NOMO-1 treated with DMSO at 0.1 percent for 48 hours (cell line): ENCODE measurements around the gene QRFP.
"Not testable (repeated sequence)": the region's sequence is repeated elsewhere in the genome, so short reads cannot be mapped to it uniquely, and the experiment has no call there.

Source experiments
- DNase-seq: peaks from one replicate; lab custom pipeline; 2025; ENCODE audit not compliant: unreplicated experiment; lab: John Stamatoyannopoulos, UW

QRFP gene

DNA sequence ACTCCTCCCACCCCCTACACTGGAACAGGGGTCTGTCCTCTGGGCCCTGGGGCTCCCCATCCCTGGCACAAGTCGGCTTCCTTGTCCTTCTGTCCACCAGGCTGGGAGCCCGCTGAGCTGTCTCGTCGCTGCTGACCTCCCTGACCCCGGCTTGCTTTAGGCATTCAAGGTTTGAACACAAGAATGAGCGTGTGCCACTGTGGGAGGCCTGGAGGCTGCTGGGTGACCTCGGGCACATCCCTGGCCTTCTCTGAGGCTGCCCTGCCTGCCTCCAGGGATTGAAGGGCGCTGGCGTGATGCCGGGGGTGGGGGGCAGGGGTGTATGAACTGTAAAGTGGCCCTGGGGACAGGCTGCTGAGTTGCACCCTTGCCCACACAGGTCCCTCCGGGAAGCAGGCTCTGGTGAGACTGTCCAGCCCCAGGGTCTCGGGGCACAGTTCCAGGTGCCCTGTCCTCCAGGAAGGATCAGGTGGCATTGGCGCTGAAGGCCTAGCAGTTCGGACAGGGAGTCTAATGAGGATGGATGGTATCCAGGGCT, 24.2 kb upstream of the QRFP start:
- DNase-seq, result no peak

DNA sequence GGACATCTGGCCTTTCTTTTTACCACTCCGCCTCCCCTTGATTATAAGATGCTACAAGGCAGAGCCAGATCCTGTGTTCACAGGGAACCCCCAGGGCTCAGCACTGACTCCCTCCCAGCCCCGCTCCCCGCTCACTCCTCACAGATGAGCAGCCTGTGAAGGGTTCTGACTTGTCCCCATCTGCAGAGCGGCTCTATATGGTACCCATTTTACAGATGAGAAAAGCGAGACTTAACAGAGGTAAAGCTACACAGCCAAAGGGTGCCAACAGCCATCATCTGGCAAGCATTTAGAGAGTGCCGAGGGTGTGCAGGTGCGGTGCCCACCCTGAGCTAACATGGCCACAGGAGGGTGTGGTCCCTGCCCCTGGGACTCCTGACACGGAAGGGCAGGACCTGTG, 23.6 kb upstream of the QRFP start:
- DNase-seq, result no peak

DNA sequence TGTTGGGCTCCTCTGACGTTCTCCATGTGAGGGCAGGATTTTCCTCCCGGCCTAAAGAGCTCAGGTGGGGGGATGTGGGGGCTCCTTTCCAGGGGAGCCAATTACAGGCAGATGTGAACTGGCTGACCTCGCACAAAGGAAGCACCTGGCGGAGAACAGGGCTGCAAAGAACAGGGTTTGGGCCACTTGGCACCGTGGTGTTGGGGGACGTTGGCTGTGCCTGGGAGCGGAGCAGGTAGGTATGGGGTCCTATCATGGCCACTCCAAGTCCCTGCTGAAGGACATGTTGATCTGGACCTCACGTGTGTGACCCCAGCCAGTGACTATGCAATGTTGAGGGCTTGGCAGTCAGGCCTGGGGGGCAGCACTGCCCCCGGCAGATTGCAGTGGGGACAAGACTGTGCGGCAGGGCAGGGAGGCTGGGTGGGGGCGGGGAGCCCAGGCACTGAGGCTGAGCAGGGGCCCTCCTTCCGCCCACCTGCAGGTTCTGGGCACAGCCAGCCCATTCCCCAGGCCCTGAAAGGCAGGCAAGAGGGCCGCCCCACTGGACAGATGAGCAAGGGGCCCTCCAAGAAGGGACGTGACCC, 23.0 kb upstream of the QRFP start:
- no peak for DNase-seq

DNA sequence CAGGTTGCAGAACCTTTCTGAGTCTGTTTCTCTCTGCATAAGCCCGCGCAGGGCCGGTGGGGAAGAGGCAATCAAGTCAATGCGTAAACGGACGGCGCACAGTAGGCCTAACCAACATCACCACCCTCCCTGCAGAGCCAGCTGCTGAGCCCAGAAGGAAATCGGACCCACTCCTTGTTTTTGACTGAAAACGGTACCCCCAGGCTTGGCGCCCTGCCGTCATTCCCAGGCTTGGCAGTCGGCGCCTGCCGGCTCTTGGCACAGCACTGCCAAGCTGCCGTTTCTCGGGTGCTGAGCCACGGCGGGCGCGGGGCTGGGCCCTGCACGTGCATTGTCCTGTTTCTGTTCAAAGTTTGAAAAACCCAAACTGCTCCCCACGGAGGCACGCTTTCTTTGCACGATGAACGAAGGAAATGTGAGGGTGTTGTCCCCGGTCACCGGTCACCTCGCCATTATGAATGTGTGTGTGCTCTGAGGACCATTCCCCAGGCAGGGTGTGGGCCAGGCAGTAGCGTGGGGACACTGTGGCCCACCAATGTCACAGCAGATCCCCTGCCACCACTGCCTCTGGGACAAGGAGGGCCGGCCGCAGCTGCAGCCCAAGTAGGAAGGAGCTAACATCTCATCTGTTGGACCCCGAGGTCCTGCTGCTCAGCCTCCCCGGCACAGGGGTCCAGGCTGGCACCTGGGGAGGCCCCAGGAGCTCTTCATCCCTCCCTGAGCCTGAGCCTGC, 22.4 kb upstream of the QRFP start:
- DNase-seq, result no peak

DNA sequence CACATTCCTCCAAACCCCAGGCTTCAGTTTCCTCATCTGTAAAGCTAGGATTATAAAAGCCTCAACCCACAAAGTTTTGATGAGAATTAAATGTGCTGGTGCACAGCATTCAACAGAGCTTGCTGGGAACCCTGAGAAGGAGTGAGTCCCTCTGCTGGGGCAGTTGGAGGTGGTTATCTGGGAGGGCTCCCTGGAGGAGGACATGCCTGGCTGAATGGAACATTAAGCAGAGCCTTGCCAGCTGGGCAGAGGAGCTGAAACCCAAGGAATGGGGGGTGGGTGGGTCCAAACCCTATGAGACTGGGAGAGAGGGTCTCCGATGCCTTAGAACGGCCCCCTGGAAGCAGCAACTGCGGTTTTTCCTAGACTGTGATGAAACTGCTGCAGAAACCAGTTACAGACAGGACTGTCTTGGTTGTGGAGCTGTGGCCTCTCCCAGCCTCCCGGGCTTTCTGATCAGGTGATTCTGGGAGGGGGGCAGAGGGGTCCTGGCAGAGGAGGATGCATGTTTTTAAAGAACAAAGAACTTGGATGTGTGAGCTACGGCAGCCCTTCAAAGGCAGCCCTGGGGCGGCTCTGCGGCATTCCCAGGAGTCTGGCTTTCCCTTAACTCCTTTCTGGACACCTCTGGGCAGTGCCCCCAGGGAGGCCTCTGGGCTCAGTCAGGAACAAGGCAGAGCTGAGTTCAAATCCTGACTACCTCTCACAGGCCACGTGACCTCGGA, 21.7 kb upstream of the QRFP start:
- DNase-seq, result no peak

DNA sequence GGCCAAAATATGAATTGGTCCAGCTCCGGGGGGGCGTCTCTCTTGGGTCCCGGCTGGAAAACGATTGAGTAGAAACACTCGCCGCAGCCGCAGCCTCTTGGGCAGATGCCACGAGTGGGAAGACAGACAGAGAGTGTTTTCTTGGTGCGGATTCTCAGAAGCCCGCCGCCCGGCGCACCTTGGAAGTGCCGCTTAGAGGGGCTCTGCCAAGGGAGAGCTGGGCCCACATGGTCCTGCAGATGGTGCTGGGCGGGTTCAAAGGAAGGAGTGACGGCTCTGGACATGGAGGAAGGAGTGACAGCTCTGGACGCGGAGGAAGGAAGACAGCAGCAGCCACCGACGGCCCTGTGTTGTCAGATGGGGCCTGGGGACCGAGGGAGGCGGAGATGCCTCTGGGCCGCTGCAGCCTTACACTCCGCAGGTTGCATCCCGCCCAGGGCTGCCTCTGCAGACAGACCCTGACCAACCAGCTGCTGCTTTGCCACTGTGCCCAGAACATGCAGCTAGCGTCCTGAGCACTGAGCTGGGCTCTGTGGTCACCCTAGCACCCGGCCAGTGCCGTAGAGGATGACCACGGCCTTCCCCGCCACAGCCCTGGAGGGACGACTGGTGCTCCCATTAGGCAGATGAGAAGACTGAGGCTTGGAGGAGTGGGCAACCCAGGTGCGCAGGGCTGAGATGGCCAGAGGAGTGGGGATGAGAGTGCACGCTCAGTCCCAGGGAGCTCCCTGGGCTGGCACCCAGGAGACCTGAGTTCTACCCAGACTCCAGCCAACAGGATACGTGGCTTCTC, 20.8 kb upstream of the QRFP start:
- no peak for DNase-seq

DNA sequence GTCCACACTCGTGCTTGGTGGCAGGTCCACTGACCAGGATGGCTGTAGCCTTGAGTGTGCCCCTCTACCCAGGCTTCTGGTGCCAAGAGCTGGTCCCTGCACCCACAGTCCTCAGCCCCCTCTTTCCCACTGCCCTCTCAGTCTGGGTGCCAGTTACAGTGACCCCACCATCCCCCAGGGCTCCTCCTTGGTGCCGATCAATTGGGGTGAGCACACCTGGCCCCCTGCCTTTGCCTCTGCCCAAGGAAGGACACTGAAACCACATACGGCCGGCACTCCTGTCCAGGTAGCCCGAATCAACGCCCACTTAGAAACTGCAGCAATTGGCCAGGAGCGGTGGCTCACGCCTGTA, 18.5 kb upstream of the QRFP start:
- no peak for DNase-seq

DNA sequence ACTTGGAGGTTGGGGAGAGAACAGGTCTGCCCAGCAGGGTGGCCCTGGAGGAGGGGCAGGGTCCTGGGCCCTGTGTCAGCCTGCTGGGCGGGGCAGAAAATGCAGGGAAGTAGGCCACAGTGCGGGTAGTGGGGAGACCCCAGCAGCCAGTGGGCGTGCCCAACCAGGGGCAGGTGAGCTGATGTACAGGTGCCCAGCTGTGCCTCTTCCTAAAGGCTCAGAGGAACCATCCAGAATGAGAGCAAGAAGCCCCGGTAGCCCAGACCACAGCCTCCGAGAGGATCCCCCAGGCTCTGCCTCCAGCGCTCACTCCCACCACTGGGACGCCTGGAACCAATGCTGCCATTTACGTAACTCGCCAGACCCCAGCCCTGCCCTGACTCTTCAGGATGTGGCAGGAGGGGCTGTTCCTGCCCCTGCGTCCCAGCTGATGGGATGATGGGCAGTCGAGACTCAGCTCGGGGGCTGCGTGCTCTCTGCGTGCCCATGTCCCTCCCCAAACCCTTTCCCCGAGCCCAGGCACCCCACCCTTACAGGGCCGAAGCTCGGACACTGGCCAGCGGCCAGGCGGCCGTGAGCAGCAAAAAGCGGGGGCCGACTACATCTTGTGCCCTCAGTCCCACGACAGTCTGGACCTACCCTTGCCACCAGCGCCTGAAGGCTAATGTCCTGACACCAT, 17.9 kb upstream of the QRFP start:
- no peak for DNase-seq

DNA sequence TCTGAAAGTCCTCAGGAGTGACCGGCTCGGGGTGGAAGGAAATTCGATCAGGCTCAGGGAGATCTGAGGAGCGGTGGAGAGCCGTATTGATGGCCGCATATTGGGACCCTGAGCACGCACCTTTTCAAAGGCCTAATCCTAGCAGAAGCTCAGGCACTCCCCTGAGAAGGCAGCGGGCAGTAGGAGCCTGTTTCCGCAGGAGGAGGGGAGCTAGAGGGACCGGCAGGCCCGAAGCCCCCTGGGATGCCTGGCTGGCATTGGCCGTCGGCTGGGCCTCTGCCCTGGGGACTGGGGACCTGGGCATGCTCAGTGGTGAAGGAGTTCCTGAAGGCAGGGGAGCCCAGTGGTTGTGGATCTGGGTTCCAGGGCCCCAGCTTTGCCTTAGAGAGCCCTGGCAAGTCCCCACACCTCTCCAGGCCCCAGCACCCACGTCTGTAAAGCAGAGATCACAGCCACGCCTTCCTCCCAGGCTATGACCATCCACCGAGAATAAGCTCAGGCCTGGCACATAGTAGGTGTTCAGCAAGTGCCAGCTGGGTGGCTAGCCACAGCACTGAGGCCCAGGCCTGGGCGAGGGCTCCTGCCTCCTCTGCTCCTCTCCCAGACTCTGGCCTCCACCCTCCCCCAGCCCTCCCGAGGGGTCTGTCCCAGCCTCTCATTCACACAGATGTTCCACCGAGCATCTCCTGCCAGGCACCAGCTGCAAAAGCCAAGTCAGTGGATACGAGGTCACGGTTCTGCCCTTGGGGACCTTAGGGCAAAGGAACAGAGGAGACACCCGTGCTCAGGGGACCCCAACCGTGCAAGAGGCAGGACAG, 17.2 kb upstream of the QRFP start:
- DNase-seq, result no peak

DNA sequence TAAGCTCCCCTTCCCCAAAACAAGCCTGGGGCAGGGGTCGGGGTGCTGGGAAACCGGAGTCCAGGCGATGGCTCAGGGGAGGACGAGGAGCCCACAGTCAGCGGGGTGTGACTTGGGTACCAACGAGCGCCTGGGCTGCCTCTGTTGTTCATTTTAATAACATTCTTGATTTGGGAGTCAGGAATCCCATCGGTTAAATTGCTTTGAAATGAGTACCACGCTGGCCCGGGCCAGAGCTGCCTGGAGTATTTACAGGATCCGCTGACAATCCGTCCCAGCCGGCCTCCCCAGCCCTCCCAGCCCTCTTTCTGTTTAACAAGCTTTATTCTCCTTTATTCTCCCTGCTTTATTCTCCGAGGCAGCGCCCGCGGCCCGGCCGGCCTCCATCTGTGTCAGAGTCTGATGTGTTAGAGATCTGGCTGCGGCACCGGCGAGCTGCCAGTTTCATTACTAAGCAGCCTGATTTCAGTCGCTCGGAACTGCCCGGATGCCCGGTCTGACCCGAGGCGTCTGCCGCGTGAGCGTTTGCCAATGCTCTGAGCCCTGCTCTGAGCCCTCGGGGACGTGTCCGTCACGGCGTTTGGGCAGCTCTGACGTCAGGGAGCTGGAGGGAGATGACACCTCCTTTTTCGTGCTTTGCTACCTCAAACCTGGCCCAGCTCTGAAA, 16.5 kb upstream of the QRFP start:
- no peak for DNase-seq

DNA sequence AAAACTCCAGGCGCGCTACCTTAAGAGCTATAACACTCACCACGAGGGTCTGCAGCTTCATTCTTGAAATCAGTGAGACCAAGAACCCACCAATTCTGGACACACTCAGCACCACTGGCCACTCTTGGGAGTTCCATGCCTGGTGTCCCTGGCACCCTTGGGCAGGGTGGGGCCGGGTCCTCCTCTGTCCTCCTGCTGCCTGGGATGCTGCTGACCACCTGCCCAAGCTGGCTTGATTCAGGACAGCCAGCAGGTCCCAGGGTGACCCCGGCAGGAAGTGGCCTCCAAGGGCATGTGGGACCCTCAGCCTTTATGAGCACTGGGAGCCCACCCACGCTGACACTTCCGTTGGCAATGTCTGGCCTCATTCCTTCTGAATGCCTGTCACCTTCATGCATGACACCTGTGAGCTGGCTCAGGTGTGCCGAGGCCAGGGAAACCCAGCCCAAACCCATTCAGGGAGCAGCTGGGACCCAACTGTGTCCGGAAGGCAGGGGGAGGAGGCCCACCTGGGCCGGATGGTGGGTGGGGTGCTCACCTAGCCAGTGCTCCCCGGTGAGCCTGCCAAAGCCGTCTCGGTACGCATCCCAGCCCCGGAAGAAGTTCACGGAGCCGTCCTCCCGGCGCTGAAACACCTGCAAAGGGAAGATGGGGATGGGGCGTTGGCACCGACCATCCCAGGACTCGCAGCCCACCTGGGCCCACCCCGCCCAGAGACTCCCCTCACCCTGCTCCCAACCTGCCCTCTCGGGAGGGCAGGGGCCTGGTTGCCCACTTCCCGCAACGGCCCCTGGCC, 14.8 kb upstream of the QRFP start:
- DNase-seq, result no peak

DNA sequence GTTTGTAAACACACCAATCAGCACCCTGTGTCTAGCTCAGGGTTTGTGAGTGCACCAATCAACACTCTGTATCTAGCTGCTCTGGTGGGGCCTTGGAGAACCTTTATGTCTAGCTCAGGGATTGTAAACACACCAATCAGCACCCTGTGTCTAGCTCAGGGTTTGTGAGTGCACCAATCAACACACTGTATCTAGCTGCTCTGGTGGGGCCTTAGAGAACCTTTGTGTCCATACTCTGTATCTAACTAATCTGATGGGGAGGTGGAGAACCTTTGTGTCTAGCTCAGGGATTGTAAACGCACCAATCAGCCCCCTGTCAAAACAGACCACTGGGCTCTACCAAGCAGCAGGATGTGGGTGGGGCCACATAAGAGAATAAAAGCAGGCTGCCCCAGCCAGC, 14.1 kb upstream of the QRFP start:
- not testable (repeated sequence) for DNase-seq

DNA sequence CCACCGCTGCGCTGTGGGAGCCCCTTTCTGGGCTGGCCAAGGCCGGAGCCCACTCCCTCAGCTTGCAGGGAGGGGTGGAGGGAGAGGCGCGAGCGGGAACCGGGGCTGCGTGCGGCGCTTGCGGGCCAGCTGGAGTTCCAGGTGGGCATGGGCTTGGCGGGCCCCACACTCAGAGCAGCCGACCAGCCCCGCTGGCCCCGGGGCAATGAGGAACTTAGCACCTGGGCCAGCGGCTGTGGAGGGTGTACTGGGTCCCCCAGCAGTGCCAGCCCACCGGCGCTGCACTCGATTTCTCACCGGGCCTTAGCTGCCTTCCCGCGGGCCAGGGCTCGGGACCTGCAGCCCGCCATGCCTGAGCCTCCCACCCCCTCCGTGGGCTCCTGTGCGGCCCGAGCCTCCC, 13.4 kb upstream of the QRFP start:
- DNase-seq, result not testable (repeated sequence)

DNA sequence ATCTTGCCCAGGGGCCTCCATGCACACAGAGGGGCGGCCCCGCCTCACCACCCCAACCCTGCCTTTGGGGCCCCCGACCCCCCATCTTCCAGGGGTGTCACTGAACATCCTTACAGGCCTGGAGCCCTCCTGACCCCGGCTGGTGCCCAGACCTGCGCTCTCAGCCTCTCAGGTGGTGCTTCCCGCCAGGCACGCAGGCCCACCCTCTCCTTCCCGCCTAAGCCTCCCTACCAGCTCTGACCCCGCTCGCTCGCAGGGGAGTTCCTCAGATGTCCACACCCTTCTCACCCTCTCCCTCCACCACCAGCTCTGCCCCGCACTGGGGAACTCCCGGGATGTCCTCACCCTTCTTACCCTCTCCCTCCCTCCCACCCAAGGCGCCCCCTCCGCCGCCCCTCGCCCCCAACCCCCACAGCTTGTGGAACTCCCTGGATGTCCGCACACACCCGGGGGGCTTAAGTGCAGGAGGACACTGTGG, 12.3 kb upstream of the QRFP start:
- DNase-seq, result no peak

DNA sequence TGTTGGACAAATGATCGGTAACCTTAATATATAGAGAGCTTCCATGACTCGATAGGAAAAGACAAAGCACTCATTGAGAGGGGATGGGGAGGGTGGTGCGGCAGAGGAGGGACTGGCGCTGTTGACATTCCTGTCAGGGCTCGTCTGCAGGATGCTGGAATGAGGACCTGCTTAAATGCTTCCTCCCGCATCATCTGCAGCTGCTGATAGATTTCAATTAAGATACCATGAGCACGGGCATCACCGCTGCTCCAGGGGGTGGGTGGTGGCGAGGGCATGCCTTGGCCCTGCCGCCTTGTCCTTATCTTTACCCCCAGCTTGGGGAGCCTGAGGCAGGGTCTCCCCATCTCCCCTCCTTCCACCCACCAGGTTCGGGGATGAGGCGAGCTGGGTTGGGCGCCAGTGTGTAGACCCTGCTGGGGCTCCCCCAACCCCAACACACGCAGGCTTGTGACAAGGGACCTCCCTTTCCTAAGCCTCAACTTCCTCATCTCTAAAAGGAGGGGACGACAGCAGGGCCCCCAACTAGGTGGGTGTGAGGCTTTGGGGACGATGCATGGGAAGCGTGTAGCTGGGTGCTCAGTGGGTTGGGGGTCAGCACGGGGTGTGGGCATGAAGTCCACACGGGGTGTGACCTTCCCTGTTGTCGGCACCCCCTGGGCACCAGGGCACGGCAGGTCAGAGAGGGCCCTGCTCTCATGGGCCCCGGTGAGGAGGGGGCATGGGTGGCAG, 11.7 kb upstream of the QRFP start:
- DNase-seq, result no peak

DNA sequence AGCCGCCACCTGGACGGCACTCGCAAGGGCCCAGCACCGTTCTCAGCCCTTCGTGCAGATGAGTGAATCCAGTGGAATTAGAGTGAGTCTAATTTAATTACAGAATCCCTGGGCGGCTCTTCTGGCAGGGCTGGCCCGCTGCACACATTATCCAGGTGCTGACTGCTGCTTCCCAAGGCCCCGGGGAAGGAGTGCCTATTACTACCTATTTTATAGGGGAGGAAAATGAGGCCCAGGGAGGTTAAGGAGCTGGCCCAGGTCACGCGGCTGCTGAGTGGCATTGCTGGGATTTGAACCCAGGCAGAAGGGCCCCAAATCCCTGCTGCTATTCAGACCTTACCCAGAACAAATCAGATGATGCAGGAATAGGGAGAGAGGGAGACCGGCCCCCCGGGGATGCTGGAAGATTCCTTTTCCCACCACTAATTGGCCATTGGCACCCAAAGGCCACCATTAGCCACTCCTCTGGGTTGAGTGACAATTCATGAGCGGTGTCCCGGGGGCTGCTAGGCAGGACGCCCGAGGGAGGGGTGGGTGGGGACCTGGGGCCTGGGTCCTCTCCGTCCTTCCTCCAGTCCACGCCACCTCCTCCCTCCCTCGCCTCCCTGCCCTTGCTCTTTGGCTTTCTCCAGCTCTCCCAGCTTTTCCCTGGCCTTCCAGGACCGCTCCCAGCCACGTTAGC, 10.3 kb upstream of the QRFP start:
- DNase-seq, result no peak
